Measurements from ENCODE around the gene TSPAN13.

TSPAN13 gene

GRCh38 chr7:16738011-16738688 is 15.4 kb upstream of the TSPAN13 start:
- H3K4me3 ChIP-seq (replicated peaks in 1 of 2; ENCODE audit: low read depth in 2 of 2, low read length in 2 of 2) = no peak overlapping the region
- no peak for TF ChIP-seq CTCF (IDR thresholded peaks at IDR 0.05; ENCODE audit: low read depth, low read length)
- DNase-seq (ENCODE audit: low read depth in 2 of 2) = no peak

- TF ChIP-seq CTCF (IDR thresholded peaks at IDR 0.05; ENCODE audit: low read depth, low read length) = no peak
- no peak overlapping the region for H3K4me3 ChIP-seq (replicated peaks in 1 of 2; ENCODE audit: low read depth in 2 of 2, low read length in 2 of 2)
- DNase-seq (ENCODE audit: low read depth in 2 of 2) = peak; percentile 94 to 97
These were observed 13.5 kb upstream of the TSPAN13 start for GRCh38 chr7:16739863-16740622.

GRCh38 chr7:16740623-16740953 is 13.0 kb upstream of the TSPAN13 start:
- DNase-seq (ENCODE audit: low read depth in 2 of 2) = no peak
- H3K4me3 ChIP-seq (replicated peaks in 1 of 2; ENCODE audit: low read depth in 2 of 2, low read length in 2 of 2) = no peak overlapping the region
- TF ChIP-seq CTCF (IDR thresholded peaks at IDR 0.05; ENCODE audit: low read depth, low read length) = no peak

GRCh38 chr7:16740996-16741395 is 12.6 kb upstream of the TSPAN13 start:
- no peak for DNase-seq (ENCODE audit: low read depth in 2 of 2)
- H3K4me3 ChIP-seq (replicated peaks in 1 of 2; ENCODE audit: low read depth in 2 of 2, low read length in 2 of 2) = no peak overlapping the region
- no peak for TF ChIP-seq CTCF (IDR thresholded peaks at IDR 0.05; ENCODE audit: low read depth, low read length)

GRCh38 chr7:16741676-16742075 is 11.9 kb upstream of the TSPAN13 start:
- TF ChIP-seq CTCF (IDR thresholded peaks at IDR 0.05; ENCODE audit: low read depth, low read length) = no peak
- no peak overlapping the region for H3K4me3 ChIP-seq (replicated peaks in 1 of 2; ENCODE audit: low read depth in 2 of 2, low read length in 2 of 2)
- no peak for DNase-seq (ENCODE audit: low read depth in 2 of 2)

- no peak overlapping the region for H3K4me3 ChIP-seq (replicated peaks in 1 of 2; ENCODE audit: low read depth in 2 of 2, low read length in 2 of 2)
- TF ChIP-seq CTCF (IDR thresholded peaks at IDR 0.05; ENCODE audit: low read depth, low read length) = no peak
- DNase-seq (ENCODE audit: low read depth in 2 of 2) = no peak
These were observed 11.0 kb upstream of the TSPAN13 start for GRCh38 chr7:16742547-16742946.

All from cardiac fibroblast (primary cell).